ENCODE results near the gene TBC1D7. TPM values are rescaled to one million over a fixed set of nuclear protein-coding genes. Genes with fewer than 3 reads are reported as not detected.

The TBC1D7 gene
- polyA plus RNA-seq, 1 of the 3 experiments (the other 2 are of a cell fraction), result 25.2 TPM

GRCh38 chr6:13354331-13355042 lies 26.1 kb upstream of the TBC1D7 start (continued):
- TF ChIP-seq, protein P1, sequence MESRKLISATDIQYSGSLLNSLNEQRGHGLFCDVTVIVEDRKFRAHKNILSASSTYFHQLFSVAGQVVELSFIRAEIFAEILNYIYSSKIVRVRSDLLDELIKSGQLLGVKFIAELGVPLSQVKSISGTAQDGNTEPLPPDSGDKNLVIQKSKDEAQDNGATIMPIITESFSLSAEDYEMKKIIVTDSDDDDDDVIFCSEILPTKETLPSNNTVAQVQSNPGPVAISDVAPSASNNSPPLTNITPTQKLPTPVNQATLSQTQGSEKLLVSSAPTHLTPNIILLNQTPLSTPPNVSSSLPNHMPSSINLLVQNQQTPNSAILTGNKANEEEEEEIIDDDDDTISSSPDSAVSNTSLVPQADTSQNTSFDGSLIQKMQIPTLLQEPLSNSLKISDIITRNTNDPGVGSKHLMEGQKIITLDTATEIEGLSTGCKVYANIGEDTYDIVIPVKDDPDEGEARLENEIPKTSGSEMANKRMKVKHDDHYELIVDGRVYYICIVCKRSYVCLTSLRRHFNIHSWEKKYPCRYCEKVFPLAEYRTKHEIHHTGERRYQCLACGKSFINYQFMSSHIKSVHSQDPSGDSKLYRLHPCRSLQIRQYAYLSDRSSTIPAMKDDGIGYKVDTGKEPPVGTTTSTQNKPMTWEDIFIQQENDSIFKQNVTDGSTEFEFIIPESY (IDR thresholded peaks at IDR 0.05; ENCODE audit: borderline replicate concordance, low read depth), result no peak
- TF ChIP-seq FOXM1 (IDR thresholded peaks at IDR 0.05; ENCODE audit: low read depth) (no peak), FOSL2 (IDR thresholded peaks at IDR 0.05; ENCODE audit: borderline replicate concordance, low read depth) (peak; percentile 61; the same call in 1 of the 2 replicates), MAX (IDR thresholded peaks at IDR 0.05; ENCODE audit: low read depth) (0 out of 2 replicates have a peak, but pooled peaks have one; percentile 19), USF1 (IDR thresholded peaks at IDR 0.05; ENCODE audit: borderline replicate concordance, low read depth) (no peak), JUND (IDR thresholded peaks at IDR 0.05) (peak; percentile 47), GATA2 (CRISPR knock-in tag; IDR thresholded peaks at IDR 0.05) (no peak), EP300 (IDR thresholded peaks at IDR 0.05; ENCODE audit: borderline replicate concordance in 1 of 2, low read depth in 1 of 2, low read length in 1 of 2) (peak in 1 of 2 experiments; percentile 52; a peak in 1 of 4 replicates), MEF2A (IDR thresholded peaks at IDR 0.05; ENCODE audit: borderline replicate concordance, low read depth) (peak; percentile 50; the same call in 1 of the 2 replicates)

GRCh38 chr6:13352165-13352564 lies 23.8 kb upstream of the TBC1D7 start:
- Histone ChIP-seq H3K4me2 (no peak overlapping the region), H2AFZ (ENCODE audit: low read depth) (no peak overlapping the region), H3K9me2 (no peaks in the 10 kb centered on the region), H4K20me1 (ENCODE audit: insufficient read depth) (no peaks in the 10 kb centered on the region), H3K36me3 (replicated peaks in 1 of 2; ENCODE audit: control insufficient read depth in 1 of 2, insufficient read depth in 2 of 2, low read length in 1 of 2) (no peaks in the 10 kb centered on the region), H3K9me3 (no peaks in the 10 kb centered on the region), H3K4me3 (ENCODE audit: low read depth in 2 of 2, low read length in 1 of 2) (no peak overlapping the region), H3K27ac (ENCODE audit: low read depth in 2 of 2, low read length in 1 of 2) (no peak overlapping the region), H3F3A (replicated peaks; ENCODE audit: insufficient read depth) (peaks cover 28% of the 10 kb centered on the region), H3K27me3 (ENCODE audit: insufficient read depth) (no peaks in the 10 kb centered on the region), H3K79me2 (ENCODE audit: insufficient read depth) (no peaks in the 10 kb centered on the region), H3K9ac (no peak overlapping the region), H3K4me1 (ENCODE audit: control insufficient read depth in 1 of 2, insufficient read depth in 2 of 2, low read depth in 1 of 2, low read length in 1 of 2) (peaks cover 3 to 21% of the 10 kb centered on the region in 2 experiments; a peak in 2 of 4 replicates)
- CTCF ChIA-PET, result no interaction called here
- no peak for DNase-seq
- WGBS (ENCODE audit: low lambda C conversion rate), result 94% methylated on average over 9 of the region's 9 CpGs
- no peak for TF ChIP-seq SIN3A (IDR thresholded peaks at IDR 0.05; ENCODE audit: borderline replicate concordance, low read depth, low read length)
- TF ChIP-seq FOXJ3 (CRISPR knock-in tag; IDR thresholded peaks at IDR 0.05), result no peak
- no peak for TF ChIP-seq NFIC (IDR thresholded peaks at IDR 0.05; ENCODE audit: borderline replicate concordance)
- TF ChIP-seq MEF2A (IDR thresholded peaks at IDR 0.05; ENCODE audit: borderline replicate concordance, low read depth), result no peak
- TF ChIP-seq GATA2 (CRISPR knock-in tag; IDR thresholded peaks at IDR 0.05), result no peak
- no peak for TF ChIP-seq USF1 (IDR thresholded peaks at IDR 0.05; ENCODE audit: borderline replicate concordance, low read depth)
- no peak for TF ChIP-seq YY1 (IDR thresholded peaks at IDR 0.05; ENCODE audit: low read depth)
- TF ChIP-seq POLR2AphosphoS5 (IDR thresholded peaks at IDR 0.05; ENCODE audit: low read depth, low read length), result no peak
- no peak for TF ChIP-seq CHD2 (IDR thresholded peaks at IDR 0.05; ENCODE audit: low read length, partially characterized antibody)
- POLR2A ChIA-PET, result no interaction called here

Data from SK-N-SH (cell line).